Measurements from ENCODE around the gene FOXI2. TPM values are rescaled to one million over a fixed set of nuclear protein-coding genes. Genes with fewer than 3 reads are reported as not detected.

Gene FOXI2
- total and polyA plus RNA-seq, 9 of the 15 experiments (the other 6 are each of a cell fraction or from before 2014, with no cell fraction given) = not detected

DNA sequence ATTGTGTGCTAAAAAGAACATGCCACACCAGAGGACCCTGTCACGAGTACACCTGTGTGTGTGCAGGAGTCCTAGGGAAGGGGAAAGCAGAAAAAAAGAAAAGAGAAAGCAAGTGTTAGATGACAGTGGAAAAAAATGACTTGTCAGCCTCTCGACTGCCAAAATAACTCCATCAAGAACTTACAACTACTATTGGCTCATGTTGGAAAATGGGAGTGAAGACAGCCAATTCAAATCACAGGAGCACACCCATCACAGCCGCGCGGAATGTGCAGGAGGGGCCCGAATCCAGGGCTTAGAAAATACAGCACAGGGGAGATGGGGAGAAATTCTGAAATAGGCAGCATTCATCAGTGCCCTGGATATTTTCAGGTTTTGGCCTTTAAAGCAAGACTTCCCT, 38.1 kb upstream of the FOXI2 start:
- intact Hi-C loops (cut with micrococcal nuclease) = no loop called here
- no peak overlapping the region for H3K9ac ChIP-seq (ENCODE audit: insufficient read depth in 1 of 2, low read depth in 2 of 2, low read length in 2 of 2)
- CTCF ChIA-PET (ENCODE audit: low intra/inter-chr PET ratio) = no interaction called here
- WGBS (ENCODE audit: insufficient coverage, low coverage, missing lambda C conversion rate) = 4% methylated on average over 5 of the region's 6 CpGs
- no peak overlapping the region for H2AFZ ChIP-seq (ENCODE audit: low read depth, low read length)
- H3K36me3 ChIP-seq (ENCODE audit: control insufficient read depth, insufficient read depth, low read length) = no peaks in the 10 kb centered on the region
- no peaks in the 10 kb centered on the region for H3K9me3 ChIP-seq (replicated peaks; ENCODE audit: control insufficient read depth, insufficient read depth, low read depth, low read length)
- no peak overlapping the region for H3K4me3 ChIP-seq
- H3K79me2 ChIP-seq (ENCODE audit: control insufficient read depth, insufficient read depth, low read length) = no peaks in the 10 kb centered on the region
- no peak for DNase-seq (ENCODE audit: extremely low read depth in 1 of 4, low spot score in 3 of 4)
- in situ Hi-C loops (cut with MboI) = no loop called here
- H3K27ac ChIP-seq (ENCODE audit: extremely low read depth, low read depth, low read length) = no peak overlapping the region
- no peaks in the 10 kb centered on the region for H3K4me1 ChIP-seq (replicated peaks in 1 of 2; ENCODE audit: control insufficient read depth in 2 of 2, insufficient read depth in 2 of 2, low read length in 2 of 2)
- FAIRE-seq = no peak
- no peaks in the 10 kb centered on the region for H4K20me1 ChIP-seq (replicated peaks; ENCODE audit: control insufficient read depth, insufficient read depth, low read length)
- BruUV-seq (replicated peaks) = no TSS peak
- no peaks in the 10 kb centered on the region for H3K9me1 ChIP-seq (ENCODE audit: control insufficient read depth, insufficient read depth, low read length)
- ATAC-seq = no peak
- H3K4me2 ChIP-seq (ENCODE audit: insufficient read depth, low read length) = no peak overlapping the region
- POLR2A ChIA-PET = no interaction called here
- H3K27me3 ChIP-seq (ENCODE audit: control insufficient read depth in 2 of 2, insufficient read depth in 2 of 2, low read length in 2 of 2) = no peaks in the 10 kb centered on the region
- TF ChIP-seq, protein P1, sequence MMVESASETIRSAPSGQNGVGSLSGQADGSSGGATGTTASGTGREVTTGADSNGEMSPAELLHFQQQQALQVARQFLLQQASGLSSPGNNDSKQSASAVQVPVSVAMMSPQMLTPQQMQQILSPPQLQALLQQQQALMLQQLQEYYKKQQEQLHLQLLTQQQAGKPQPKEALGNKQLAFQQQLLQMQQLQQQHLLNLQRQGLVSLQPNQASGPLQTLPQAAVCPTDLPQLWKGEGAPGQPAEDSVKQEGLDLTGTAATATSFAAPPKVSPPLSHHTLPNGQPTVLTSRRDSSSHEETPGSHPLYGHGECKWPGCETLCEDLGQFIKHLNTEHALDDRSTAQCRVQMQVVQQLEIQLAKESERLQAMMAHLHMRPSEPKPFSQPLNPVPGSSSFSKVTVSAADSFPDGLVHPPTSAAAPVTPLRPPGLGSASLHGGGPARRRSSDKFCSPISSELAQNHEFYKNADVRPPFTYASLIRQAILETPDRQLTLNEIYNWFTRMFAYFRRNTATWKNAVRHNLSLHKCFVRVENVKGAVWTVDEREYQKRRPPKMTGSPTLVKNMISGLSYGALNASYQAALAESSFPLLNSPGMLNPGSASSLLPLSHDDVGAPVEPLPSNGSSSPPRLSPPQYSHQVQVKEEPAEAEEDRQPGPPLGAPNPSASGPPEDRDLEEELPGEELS (CRISPR knock-in tag; IDR thresholded peaks at IDR 0.05; ENCODE audit: borderline replicate concordance) = no peak
- no peak for TF ChIP-seq SRSF3 (IDR thresholded peaks at IDR 0.05; ENCODE audit: insufficient read depth, low read length)
- TF ChIP-seq PYGO2 (tag; IDR thresholded peaks at IDR 0.05) = no peak
- no peak for TF ChIP-seq ZNF347 (CRISPR knock-in tag; IDR thresholded peaks at IDR 0.05; ENCODE audit: low read depth)
- TF ChIP-seq, protein P2, sequence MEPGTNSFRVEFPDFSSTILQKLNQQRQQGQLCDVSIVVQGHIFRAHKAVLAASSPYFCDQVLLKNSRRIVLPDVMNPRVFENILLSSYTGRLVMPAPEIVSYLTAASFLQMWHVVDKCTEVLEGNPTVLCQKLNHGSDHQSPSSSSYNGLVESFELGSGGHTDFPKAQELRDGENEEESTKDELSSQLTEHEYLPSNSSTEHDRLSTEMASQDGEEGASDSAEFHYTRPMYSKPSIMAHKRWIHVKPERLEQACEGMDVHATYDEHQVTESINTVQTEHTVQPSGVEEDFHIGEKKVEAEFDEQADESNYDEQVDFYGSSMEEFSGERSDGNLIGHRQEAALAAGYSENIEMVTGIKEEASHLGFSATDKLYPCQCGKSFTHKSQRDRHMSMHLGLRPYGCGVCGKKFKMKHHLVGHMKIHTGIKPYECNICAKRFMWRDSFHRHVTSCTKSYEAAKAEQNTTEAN (CRISPR knock-in tag; IDR thresholded peaks at IDR 0.05) = no peak
- TF ChIP-seq, protein P3, sequence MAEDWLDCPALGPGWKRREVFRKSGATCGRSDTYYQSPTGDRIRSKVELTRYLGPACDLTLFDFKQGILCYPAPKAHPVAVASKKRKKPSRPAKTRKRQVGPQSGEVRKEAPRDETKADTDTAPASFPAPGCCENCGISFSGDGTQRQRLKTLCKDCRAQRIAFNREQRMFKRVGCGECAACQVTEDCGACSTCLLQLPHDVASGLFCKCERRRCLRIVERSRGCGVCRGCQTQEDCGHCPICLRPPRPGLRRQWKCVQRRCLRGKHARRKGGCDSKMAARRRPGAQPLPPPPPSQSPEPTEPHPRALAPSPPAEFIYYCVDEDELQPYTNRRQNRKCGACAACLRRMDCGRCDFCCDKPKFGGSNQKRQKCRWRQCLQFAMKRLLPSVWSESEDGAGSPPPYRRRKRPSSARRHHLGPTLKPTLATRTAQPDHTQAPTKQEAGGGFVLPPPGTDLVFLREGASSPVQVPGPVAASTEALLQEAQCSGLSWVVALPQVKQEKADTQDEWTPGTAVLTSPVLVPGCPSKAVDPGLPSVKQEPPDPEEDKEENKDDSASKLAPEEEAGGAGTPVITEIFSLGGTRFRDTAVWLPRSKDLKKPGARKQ (CRISPR knock-in tag; IDR thresholded peaks at IDR 0.05) = no peak
- TF ChIP-seq ZNF316 (IDR thresholded peaks at IDR 0.05) = no peak
- TF ChIP-seq, protein P4, sequence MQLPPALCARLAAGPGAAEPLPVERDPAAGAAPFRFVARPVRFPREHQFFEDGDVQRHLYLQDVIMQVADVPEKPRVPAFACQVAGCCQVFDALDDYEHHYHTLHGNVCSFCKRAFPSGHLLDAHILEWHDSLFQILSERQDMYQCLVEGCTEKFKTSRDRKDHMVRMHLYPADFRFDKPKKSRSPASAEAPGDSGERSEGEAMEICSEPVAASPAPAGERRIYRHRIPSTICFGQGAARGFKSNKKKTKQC (CRISPR knock-in tag; IDR thresholded peaks at IDR 0.05) = no peak
- TF ChIP-seq, protein P5, sequence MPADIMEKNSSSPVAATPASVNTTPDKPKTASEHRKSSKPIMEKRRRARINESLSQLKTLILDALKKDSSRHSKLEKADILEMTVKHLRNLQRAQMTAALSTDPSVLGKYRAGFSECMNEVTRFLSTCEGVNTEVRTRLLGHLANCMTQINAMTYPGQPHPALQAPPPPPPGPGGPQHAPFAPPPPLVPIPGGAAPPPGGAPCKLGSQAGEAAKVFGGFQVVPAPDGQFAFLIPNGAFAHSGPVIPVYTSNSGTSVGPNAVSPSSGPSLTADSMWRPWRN (IDR thresholded peaks at IDR 0.05; ENCODE audit: low read depth) = no peak
- TF ChIP-seq ZNF3 (CRISPR knock-in tag; IDR thresholded peaks at IDR 0.05) = no peak
- no peak for TF ChIP-seq FIP1L1 (IDR thresholded peaks at IDR 0.05; ENCODE audit: low read depth, low read length, poor library complexity, severe bottlenecking)
- TF ChIP-seq PHF21A (IDR thresholded peaks at IDR 0.05; ENCODE audit: borderline replicate concordance, low read depth) = no peak
- TF ChIP-seq TOE1 (IDR thresholded peaks at IDR 0.05; ENCODE audit: borderline replicate concordance) = no peak
- no peak for TF ChIP-seq TOE1 (CRISPR knock-in tag; IDR thresholded peaks at IDR 0.05; ENCODE audit: borderline replicate concordance, low read depth)

Data from K562 (cell line).